Panc1 (cell line): ENCODE measurements around the gene EXD3.

Experiments used
- POLR2AphosphoS5 ChIP-seq: IDR thresholded peaks from 2 replicates; pipeline ENCODE4 v1.6.1; 2012; ENCODE audit warnings: mild to moderate bottlenecking, low read depth, low read length, moderate library complexity
- SIN3A ChIP-seq: IDR thresholded peaks from 2 replicates; pipeline ENCODE4 v1.6.1; 2012; ENCODE audit warnings: low read depth, mild to moderate bottlenecking, low read length, moderate library complexity, borderline replicate concordance; ENCODE audit not compliant: insufficient read depth
- TCF7L2 ChIP-seq: IDR thresholded peaks from 2 replicates; pipeline ENCODE4 v1.6.1; 2011; ENCODE audit warnings: mild to moderate bottlenecking, low read depth, low read length, inconsistent platforms
- TF ChIP-seq, protein P1 (sequence below): fragments of 450-650 bp; IDR thresholded peaks from 2 replicates; pipeline ENCODE4 v1.5.1; 2017; ENCODE audit warnings: mild to moderate bottlenecking
- TF ChIP-seq, protein P2 (sequence below), 2 experiments: IDR thresholded peaks; 2 replicates each; pipeline ENCODE4 v1.6.1; 2011 to 2012; ENCODE audit warnings: low read depth in 2 of 2, control low read depth in 1 of 2, low read length in 1 of 2, mild to moderate bottlenecking in 1 of 2, moderate library complexity in 1 of 2; ENCODE audit not compliant: insufficient read depth in 1 of 2

DNA sequence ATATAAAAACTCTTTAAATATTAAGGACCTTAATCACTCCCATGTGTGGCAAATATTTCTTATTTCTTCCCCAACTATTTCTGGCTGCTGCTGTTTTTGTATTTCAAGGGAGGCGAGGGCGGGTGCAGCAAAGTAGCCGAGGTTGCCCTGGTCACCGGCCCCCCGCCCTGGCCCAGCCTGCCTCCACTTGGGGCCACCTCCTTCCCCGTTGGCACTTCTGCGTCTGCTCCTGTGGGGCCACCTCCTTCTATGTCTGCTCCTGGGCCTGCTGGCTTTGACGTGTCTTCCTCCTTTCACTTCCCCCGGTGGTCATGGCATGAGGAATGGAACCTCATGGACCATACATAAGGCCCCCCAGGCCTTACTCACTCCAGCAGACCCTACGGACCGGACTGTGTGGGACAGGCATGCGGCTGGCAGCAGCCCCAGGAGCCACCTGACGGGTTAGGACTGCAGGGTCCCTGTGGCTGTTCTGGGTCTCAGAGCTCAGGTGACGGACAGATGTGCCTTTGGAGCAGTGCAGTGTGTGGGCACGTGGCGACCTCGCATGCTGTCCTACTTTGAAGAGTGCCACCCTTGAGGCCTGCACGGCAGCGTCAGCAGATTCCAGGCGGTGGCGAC, 24.0 kb upstream of the EXD3 start:
- TF ChIP-seq TCF7L2 (no peak), POLR2AphosphoS5 (no peak), SIN3A (no peak)
- TF ChIP-seq, protein P1, sequence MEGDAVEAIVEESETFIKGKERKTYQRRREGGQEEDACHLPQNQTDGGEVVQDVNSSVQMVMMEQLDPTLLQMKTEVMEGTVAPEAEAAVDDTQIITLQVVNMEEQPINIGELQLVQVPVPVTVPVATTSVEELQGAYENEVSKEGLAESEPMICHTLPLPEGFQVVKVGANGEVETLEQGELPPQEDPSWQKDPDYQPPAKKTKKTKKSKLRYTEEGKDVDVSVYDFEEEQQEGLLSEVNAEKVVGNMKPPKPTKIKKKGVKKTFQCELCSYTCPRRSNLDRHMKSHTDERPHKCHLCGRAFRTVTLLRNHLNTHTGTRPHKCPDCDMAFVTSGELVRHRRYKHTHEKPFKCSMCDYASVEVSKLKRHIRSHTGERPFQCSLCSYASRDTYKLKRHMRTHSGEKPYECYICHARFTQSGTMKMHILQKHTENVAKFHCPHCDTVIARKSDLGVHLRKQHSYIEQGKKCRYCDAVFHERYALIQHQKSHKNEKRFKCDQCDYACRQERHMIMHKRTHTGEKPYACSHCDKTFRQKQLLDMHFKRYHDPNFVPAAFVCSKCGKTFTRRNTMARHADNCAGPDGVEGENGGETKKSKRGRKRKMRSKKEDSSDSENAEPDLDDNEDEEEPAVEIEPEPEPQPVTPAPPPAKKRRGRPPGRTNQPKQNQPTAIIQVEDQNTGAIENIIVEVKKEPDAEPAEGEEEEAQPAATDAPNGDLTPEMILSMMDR = no peak
- TF ChIP-seq, protein P2, sequence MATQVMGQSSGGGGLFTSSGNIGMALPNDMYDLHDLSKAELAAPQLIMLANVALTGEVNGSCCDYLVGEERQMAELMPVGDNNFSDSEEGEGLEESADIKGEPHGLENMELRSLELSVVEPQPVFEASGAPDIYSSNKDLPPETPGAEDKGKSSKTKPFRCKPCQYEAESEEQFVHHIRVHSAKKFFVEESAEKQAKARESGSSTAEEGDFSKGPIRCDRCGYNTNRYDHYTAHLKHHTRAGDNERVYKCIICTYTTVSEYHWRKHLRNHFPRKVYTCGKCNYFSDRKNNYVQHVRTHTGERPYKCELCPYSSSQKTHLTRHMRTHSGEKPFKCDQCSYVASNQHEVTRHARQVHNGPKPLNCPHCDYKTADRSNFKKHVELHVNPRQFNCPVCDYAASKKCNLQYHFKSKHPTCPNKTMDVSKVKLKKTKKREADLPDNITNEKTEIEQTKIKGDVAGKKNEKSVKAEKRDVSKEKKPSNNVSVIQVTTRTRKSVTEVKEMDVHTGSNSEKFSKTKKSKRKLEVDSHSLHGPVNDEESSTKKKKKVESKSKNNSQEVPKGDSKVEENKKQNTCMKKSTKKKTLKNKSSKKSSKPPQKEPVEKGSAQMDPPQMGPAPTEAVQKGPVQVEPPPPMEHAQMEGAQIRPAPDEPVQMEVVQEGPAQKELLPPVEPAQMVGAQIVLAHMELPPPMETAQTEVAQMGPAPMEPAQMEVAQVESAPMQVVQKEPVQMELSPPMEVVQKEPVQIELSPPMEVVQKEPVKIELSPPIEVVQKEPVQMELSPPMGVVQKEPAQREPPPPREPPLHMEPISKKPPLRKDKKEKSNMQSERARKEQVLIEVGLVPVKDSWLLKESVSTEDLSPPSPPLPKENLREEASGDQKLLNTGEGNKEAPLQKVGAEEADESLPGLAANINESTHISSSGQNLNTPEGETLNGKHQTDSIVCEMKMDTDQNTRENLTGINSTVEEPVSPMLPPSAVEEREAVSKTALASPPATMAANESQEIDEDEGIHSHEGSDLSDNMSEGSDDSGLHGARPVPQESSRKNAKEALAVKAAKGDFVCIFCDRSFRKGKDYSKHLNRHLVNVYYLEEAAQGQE (IDR thresholded peaks at IDR 0.05; ENCODE audit: insufficient read depth in 1 of 2, low read depth in 2 of 2, low read length in 1 of 2) = no peak
